GM18526 (cell line): ENCODE measurements around the gene CREB5.

ENCODE experiments used
- POLR2A ChIP-seq: IDR thresholded peaks from 3 replicates; pipeline ENCODE4 v1.6.1; 2011; ENCODE audit not compliant: insufficient read length; ENCODE audit errors: extremely low read depth

CREB5 gene

GRCh38 chr7:28418966-28419365 is 6.6 kb downstream of the CREB5 start:
- no peak for TF ChIP-seq POLR2A

- no peak for TF ChIP-seq POLR2A
Measured at GRCh38 chr7:28419716-28420115, 7.4 kb downstream of the CREB5 start.

GRCh38 chr7:28423112-28423511 is 10.8 kb downstream of the CREB5 start:
- TF ChIP-seq POLR2A, result no peak

- TF ChIP-seq POLR2A, result no peak
Measured at GRCh38 chr7:28423918-28424514, 11.7 kb downstream of the CREB5 start.

GRCh38 chr7:28425496-28425895 is 13.2 kb downstream of the CREB5 start:
- TF ChIP-seq POLR2A, result no peak

- TF ChIP-seq POLR2A, result no peak
Measured at GRCh38 chr7:28427236-28427635, 14.9 kb downstream of the CREB5 start.

- no peak for TF ChIP-seq POLR2A
Measured at GRCh38 chr7:28430616-28431015, 18.3 kb downstream of the CREB5 start.

- TF ChIP-seq POLR2A, result no peak
Measured at GRCh38 chr7:28432105-28432504, 19.8 kb downstream of the CREB5 start.

- no peak for TF ChIP-seq POLR2A
Measured at GRCh38 chr7:28433039-28433438, 20.7 kb downstream of the CREB5 start.

GRCh38 chr7:28433699-28434219 is 21.4 kb downstream of the CREB5 start:
- no peak for TF ChIP-seq POLR2A

GRCh38 chr7:28434510-28434909 is 22.2 kb downstream of the CREB5 start:
- TF ChIP-seq POLR2A, result no peak

GRCh38 chr7:28435152-28435551 is 22.8 kb downstream of the CREB5 start:
- TF ChIP-seq POLR2A, result no peak

- TF ChIP-seq POLR2A, result no peak
Measured at GRCh38 chr7:28435732-28436378, 23.5 kb downstream of the CREB5 start.

GRCh38 chr7:28440055-28440601 is 27.8 kb downstream of the CREB5 start:
- no peak for TF ChIP-seq POLR2A

GRCh38 chr7:28442540-28443420 is 30.5 kb downstream of the CREB5 start:
- TF ChIP-seq POLR2A, result no peak
